HEK293 (cell line): ENCODE results near the gene MLF2.

Experiments
- CTCF ChIA-PET: fragments of 350-600 bp; formaldehyde crosslinking; extraction: SDS; loops from one replicate; lab custom pipeline; 2021; ENCODE audit warnings: antibody characterized with exemption; lab: Yijun Ruan, JAX
- POLR2A ChIA-PET: fragments of 300-600 bp; formaldehyde crosslinking; extraction: SDS; loops from one replicate; lab custom pipeline; 2020; ENCODE audit warnings: antibody characterized with exemption, inconsistent platforms; lab: Yijun Ruan, JAX
- H3K27ac ChIP-seq: fragments of 200-500 bp; sonication (Bioruptor generic); 2 replicates; pipeline ENCODE4 v1.5.1; 2014; ENCODE audit warnings: low read depth, low read length, control low read depth, inconsistent platforms; ENCODE audit errors: extremely low read depth
- H3K36me3 ChIP-seq, 2 experiments: fragments of 200-500 bp in 1 of 2; sonication (Bioruptor generic) in 1 of 2; 1 replicate in 1 of 2; 2 replicates in 1 of 2; pipeline ENCODE4 v1.5.1; 2014 to 2017; ENCODE audit warnings: inconsistent platforms in 2 of 2, low read length in 2 of 2; ENCODE audit not compliant: control insufficient read depth in 2 of 2, insufficient read depth in 1 of 2
- H3K4me1 ChIP-seq: fragments of 200-500 bp; sonication (Bioruptor generic); 2 replicates; pipeline ENCODE4 v1.5.1; 2014; ENCODE audit warnings: mild to moderate bottlenecking, low read length, inconsistent platforms; ENCODE audit not compliant: control insufficient read depth, insufficient read depth
- H3K4me3 ChIP-seq: 2 replicates; pipeline ENCODE4 v1.5.1; 2011; ENCODE audit warnings: low read depth, mild to moderate bottlenecking, control low read depth, low read length, moderate library complexity
- H3K9me3 ChIP-seq: fragments of 200-500 bp; sonication (Bioruptor generic); 2 replicates; pipeline ENCODE4 v1.5.1; 2014; ENCODE audit warnings: low read depth, low read length, inconsistent platforms; ENCODE audit not compliant: control insufficient read depth, insufficient read depth
- IKZF3 ChIP-seq: fragments of 450-650 bp; IDR thresholded peaks from 2 replicates; pipeline ENCODE4 v1.5.0; 2018; ENCODE audit warnings: missing biosample characterization, mild to moderate bottlenecking, missing genetic modification characterization, moderate library complexity
- PBX3 ChIP-seq: sonication (generic); formaldehyde crosslinking; IDR thresholded peaks from 2 replicates; pipeline ENCODE4 v1.8.1; 2022; ENCODE audit warnings: mild to moderate bottlenecking, moderate library complexity, missing genetic modification reagents
- TRIM28 ChIP-seq: IDR thresholded peaks from 2 replicates; pipeline ENCODE4 v1.6.1; 2011; ENCODE audit warnings: low read length, control low read depth, borderline replicate concordance
- ZBTB1 ChIP-seq: fragments of 450-650 bp; formaldehyde crosslinking; IDR thresholded peaks from 2 replicates; pipeline ENCODE4 v1.5.1; 2016; ENCODE audit warnings: missing biosample characterization, missing genetic modification characterization
- ZFP41 ChIP-seq: fragments of 450-650 bp; formaldehyde crosslinking; IDR thresholded peaks from 2 replicates; pipeline ENCODE4 v1.5.1; 2016; ENCODE audit warnings: missing biosample characterization, missing genetic modification characterization, borderline replicate concordance
- ZNF132 ChIP-seq: fragments of 450-650 bp; formaldehyde crosslinking; IDR thresholded peaks from 2 replicates; pipeline ENCODE4 v1.5.1; 2017; ENCODE audit warnings: missing biosample characterization, missing genetic modification characterization, borderline replicate concordance
- ZNF184 ChIP-seq: fragments of 450-650 bp; IDR thresholded peaks from 2 replicates; pipeline ENCODE4 v1.5.1; 2018; ENCODE audit warnings: missing biosample characterization, mild to moderate bottlenecking, missing genetic modification characterization
- ZNF248 ChIP-seq: fragments of 450-650 bp; formaldehyde crosslinking; IDR thresholded peaks from 2 replicates; pipeline ENCODE4 v1.5.1; 2017; ENCODE audit warnings: missing biosample characterization, missing genetic modification characterization
- ZNF324 ChIP-seq: fragments of 450-650 bp; formaldehyde crosslinking; IDR thresholded peaks from 2 replicates; pipeline ENCODE4 v1.5.1; 2016; ENCODE audit warnings: missing biosample characterization, missing genetic modification characterization
- ZNF416 ChIP-seq: fragments of 450-650 bp; formaldehyde crosslinking; IDR thresholded peaks from 2 replicates; pipeline ENCODE4 v1.5.1; 2016; ENCODE audit warnings: missing biosample characterization, missing genetic modification characterization
- ZNF449 ChIP-seq: fragments of 450-650 bp; formaldehyde crosslinking; IDR thresholded peaks from 2 replicates; pipeline ENCODE4 v1.5.1; 2017; ENCODE audit warnings: missing biosample characterization, mild to moderate bottlenecking, missing genetic modification characterization, moderate library complexity
- ZNF48 ChIP-seq: fragments of 450-650 bp; formaldehyde crosslinking; IDR thresholded peaks from 2 replicates; pipeline ENCODE4 v1.5.1; 2016; ENCODE audit warnings: missing biosample characterization, missing genetic modification characterization
- ZNF488 ChIP-seq: fragments of 450-650 bp; formaldehyde crosslinking; IDR thresholded peaks from 2 replicates; pipeline ENCODE4 v1.5.1; 2016; ENCODE audit warnings: missing biosample characterization, missing genetic modification characterization
- ZNF513 ChIP-seq: fragments of 450-650 bp; IDR thresholded peaks from 2 replicates; pipeline ENCODE4 v1.5.1; 2018; ENCODE audit warnings: missing biosample characterization, missing genetic modification characterization
- ZNF544 ChIP-seq: fragments of 450-650 bp; formaldehyde crosslinking; IDR thresholded peaks from 2 replicates; pipeline ENCODE4 v1.5.0; 2017; ENCODE audit warnings: missing biosample characterization, missing genetic modification characterization
- ZNF560 ChIP-seq: fragments of 450-650 bp; formaldehyde crosslinking; IDR thresholded peaks from 2 replicates; pipeline ENCODE4 v1.5.1; 2017; ENCODE audit warnings: missing biosample characterization, missing genetic modification characterization, borderline replicate concordance
- ZNF621 ChIP-seq: fragments of 450-650 bp; formaldehyde crosslinking; IDR thresholded peaks from 2 replicates; pipeline ENCODE4 v1.5.1; 2017; ENCODE audit warnings: missing biosample characterization, missing genetic modification characterization
- ZNF639 ChIP-seq: fragments of 450-650 bp; formaldehyde crosslinking; IDR thresholded peaks from 2 replicates; pipeline ENCODE4 v1.5.1; 2016; ENCODE audit warnings: missing biosample characterization, missing genetic modification characterization
- ZNF660 ChIP-seq: fragments of 450-650 bp; IDR thresholded peaks from 2 replicates; pipeline ENCODE4 v1.5.1; 2018; ENCODE audit warnings: missing biosample characterization, mild to moderate bottlenecking, missing genetic modification characterization
- ZSCAN30 ChIP-seq: fragments of 450-650 bp; IDR thresholded peaks from 2 replicates; pipeline ENCODE4 v1.5.1; 2018; ENCODE audit warnings: missing biosample characterization, mild to moderate bottlenecking, missing genetic modification characterization, moderate library complexity

MLF2 gene

GRCh38 chr12:6730169-6730568 is 22.8 kb downstream of the MLF2 start:
- Histone ChIP-seq H3K36me3 (peaks cover 18 to 65% of the 10 kb centered on the region in 2 experiments), H3K27ac (no peak overlapping the region), H3K9me3 (no peaks in the 10 kb centered on the region), H3K4me3 (no peak overlapping the region), H3K4me1 (no peaks in the 10 kb centered on the region)
- ChIA-PET POLR2A (no interaction called here), CTCF (interaction anchor here (0.6 kb wide), 1 partner anchor 72 kb away, joined by 3 read pairs; no protein-coding TSS in a partner anchor)
- TF ChIP-seq ZNF48 (tag by site-specific recombination): no peak
- TF ChIP-seq ZNF621: no peak

- TF ChIP-seq ZSCAN30 (tag by site-specific recombination): no peak
- TF ChIP-seq ZNF488 (tag by site-specific recombination): no peak
- TF ChIP-seq IKZF3 (tag by site-specific recombination): no peak
- TF ChIP-seq TRIM28: no peak
- TF ChIP-seq ZNF132 (tag by site-specific recombination): no peak
- no peak for TF ChIP-seq ZNF560
- no peak for TF ChIP-seq ZNF660 (tag by site-specific recombination)
- TF ChIP-seq ZNF639 (tag by site-specific recombination): no peak
- no peak for TF ChIP-seq ZNF248
- no peak for TF ChIP-seq ZNF416 (tag by site-specific recombination)
- TF ChIP-seq ZNF544: no peak
- no peak for TF ChIP-seq ZNF449 (tag by site-specific recombination)
- TF ChIP-seq PBX3 (CRISPR knock-in tag): no peak
- TF ChIP-seq ZNF324 (tag by site-specific recombination): no peak
- no peak for TF ChIP-seq ZNF184 (tag by site-specific recombination)
- no peak for TF ChIP-seq ZBTB1 (tag by site-specific recombination)
- TF ChIP-seq ZNF513 (tag by site-specific recombination): no peak
- no peak for TF ChIP-seq ZFP41 (tag by site-specific recombination)
- Histone ChIP-seq H3K36me3 (peaks cover 18 to 58% of the 10 kb centered on the region in 2 experiments), H3K9me3 (no peaks in the 10 kb centered on the region), H3K4me3 (no peak overlapping the region), H3K27ac (no peak overlapping the region), H3K4me1 (peaks cover 7% of the 10 kb centered on the region)
- ChIA-PET CTCF (interaction anchor here (0.6 kb wide), 1 partner anchor 22 kb away, joined by 4 read pairs; no protein-coding TSS in a partner anchor), POLR2A (no interaction called here)
These were observed 23.8 kb downstream of the MLF2 start for GRCh38 chr12:6729186-6729585.
